LoVo (cell line): ENCODE data around the gene HOXB9.

Experiments used
- DNase-seq: peaks from one replicate; pipeline ENCODE4 v3.0.0-alpha.2; 2016; ENCODE audit warnings: low spot score

The HOXB9 gene

DNA sequence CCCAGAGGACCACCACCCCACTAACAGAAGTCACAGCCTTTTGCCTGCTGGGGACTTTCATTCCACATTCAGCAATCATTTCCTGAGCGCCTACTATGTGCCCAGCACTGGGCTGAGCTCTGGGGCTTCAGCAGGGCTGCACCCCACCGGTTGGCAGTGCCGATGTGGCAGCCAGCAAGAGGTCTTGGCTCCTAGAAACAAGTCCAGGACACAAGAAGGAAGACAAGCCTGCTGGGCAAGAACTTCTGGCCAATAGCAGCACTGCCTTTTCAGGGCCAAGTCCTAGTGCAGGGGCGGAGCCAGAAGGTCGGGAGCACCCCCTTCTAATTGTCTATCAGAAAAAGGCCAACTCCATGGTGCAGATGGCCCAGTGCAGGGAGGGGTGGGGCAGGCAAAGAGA lies 13.0 kb upstream of the HOXB9 start:
- DNase-seq: no peak

- DNase-seq: no peak
Observed at GRCh38 chr17:48637323-48638260, 11.4 kb upstream of the HOXB9 start.

GRCh38 chr17:48636177-48637018 lies 10.2 kb upstream of the HOXB9 start:
- DNase-seq: no peak

DNA sequence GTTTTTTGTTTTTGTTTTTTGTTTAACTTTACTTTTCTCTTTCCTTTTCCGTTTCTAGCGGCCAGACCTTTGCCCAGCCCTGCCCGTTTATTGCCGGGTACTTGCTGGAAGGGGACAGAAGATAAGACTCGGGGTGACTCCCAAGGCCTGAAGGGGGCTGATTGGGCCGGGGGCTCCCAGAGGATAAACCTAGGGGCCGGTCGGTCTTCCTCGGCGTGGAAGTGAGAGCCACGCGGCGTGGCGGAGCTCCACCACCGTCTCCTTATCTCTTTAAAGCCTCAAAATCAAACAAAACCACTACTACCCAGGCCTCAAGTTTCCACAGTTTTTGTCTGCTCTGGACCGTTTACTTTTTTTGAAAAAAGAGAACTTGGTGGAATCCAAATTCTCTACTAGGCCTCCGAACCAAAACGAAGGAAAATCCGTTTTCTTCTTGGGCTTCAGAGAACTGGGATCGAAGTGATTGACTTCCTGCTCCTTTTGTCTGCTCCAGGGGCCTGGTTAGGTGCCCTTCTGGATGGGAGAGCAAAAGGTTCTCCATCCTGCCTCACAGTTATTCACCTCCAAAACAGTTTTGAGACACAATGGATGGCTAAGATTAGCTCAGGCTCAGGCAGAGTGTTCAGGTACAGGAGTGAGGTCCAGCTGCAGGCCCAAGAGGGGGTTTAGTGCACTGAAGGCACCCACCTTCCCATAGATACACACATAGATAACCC lies 8.5 kb upstream of the HOXB9 start:
- no peak for DNase-seq

DNA sequence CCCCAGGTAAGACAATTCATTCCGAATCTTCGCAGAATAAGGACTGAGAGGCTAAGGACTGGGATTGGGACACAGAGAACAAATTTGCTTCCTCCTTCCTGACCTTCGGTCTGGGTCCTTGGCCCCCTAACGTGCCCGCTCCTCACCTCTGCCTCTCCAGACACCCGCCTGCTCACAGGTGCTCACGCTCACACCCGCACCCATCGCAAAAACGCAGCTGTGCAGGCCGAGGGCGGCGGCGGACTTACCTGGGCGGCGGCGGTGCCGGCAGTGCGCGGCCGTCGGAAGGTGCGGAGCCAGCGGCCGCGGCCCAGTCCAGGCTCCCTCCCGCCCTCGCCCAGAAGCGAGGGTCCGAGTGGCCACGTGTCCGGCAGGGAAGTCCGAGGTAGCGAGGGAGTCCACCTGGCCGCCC lies 7.1 kb upstream of the HOXB9 start:
- DNase-seq: no peak

DNA sequence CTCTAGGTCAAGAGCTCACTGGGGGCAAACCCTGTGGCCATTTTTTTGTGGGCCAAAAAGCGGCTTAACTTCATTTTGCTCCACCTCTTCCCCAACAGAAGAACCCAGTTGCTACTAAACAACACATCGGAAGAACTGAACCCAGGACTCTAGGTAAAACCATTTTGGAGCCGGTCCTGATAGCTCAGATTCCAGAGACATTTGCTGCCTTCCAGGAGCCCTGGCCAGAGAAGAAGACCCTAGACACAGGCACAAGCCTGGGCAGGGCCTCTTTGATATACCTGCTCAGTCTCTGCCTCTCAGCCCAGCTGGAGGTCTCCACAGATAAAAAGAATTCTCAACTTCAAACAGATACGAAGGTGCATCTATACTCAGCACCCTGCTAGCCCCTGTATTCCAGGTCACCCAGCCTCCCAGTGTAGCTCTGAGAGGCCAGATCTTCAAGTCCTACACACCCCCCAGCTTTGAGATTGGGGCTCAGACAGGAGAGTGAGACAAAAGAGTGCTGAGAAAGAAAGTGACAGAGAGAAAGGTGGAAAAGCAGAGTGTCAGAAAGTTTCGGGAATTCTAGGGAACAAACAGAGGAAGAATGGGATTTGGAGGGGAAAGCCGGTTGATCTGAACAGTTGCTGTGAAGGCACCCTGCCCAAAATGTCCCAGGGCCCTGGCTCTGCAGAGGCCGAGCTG lies 6.6 kb upstream of the HOXB9 start:
- no peak for DNase-seq

DNA sequence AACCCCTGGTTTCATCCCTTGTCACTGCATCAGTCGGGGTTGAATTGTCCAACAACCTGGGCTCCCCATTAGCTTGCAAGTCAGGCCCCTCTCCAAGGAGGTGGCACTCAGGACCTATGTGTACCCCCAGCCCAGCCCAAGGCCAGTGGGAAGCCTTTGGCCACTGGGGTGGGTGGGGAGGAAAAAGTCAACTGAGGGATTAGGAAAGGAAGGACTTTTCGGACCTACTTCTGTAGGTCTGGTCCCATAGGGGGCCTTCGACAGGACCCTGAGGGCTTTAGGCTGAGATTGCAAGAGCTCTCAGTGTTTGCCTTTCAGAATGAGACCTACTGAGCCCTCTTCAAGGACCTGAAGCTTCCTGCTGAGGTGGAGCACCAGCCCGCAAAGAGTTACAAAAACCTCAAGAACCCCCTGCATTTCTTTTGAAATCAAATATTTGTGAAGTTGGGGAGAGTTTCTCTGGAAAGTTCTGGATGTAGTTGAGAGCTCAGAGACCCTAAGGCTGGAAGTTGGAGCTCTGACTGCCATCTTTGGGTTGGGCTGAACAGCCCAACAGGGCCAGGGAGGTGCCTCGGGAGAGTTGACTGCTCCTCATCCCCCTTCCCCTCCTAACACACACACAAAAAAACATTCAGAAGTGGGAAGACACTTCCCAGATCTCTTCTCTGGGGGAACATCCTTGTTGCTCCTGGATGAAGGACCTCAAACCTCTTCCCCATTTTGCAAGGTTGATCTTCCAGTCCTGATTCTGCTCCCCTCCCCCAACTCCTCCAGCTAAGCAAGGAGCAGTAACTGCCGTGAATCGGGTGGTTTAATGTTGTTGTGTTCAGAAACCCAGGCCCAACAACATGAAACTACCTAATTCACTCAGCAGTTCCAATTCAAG lies 5.8 kb upstream of the HOXB9 start:
- no peak for DNase-seq

DNA sequence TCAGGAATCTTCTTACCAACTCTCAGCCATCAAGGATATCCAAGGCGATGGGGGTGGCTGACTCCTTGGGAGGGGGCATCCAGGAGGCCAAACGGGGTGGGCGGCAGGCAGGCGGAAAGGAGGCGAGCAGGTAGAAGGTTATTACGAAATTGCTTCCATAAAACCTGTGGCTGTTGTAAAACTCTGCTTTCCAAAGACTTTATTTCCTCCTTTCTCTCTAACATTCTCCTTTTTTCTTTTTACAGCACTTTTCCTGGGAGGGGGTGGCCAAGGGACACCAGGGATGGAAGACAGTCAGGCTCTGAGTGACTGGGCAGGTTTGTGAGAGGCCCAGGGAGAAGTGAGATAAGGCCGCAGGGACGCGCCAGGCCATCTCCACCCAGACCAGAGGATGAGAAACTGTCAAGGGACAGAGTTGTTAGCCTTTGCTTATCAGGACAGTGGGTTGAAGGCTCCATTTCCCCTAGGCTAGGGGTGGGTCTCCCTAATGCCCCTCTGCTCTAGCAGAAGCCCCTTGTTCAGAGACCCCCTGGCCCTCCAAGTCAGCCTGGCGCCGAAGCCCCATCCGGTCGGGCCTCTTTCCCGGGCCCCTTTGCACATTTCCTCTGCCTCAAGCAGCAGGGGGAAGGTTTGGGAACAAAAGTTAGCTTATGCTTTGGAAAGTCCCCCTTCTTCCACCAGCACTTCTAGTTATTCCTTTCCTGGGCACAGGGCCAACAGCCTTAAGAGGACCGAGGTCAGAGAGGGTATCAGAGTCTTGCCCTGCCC lies 5.0 kb upstream of the HOXB9 start:
- no peak for DNase-seq

- no peak for DNase-seq
Observed at GRCh38 chr17:48630009-48630924, 4.1 kb upstream of the HOXB9 start.

- DNase-seq: no peak
Observed at GRCh38 chr17:48629411-48629759, 3.2 kb upstream of the HOXB9 start.

DNA sequence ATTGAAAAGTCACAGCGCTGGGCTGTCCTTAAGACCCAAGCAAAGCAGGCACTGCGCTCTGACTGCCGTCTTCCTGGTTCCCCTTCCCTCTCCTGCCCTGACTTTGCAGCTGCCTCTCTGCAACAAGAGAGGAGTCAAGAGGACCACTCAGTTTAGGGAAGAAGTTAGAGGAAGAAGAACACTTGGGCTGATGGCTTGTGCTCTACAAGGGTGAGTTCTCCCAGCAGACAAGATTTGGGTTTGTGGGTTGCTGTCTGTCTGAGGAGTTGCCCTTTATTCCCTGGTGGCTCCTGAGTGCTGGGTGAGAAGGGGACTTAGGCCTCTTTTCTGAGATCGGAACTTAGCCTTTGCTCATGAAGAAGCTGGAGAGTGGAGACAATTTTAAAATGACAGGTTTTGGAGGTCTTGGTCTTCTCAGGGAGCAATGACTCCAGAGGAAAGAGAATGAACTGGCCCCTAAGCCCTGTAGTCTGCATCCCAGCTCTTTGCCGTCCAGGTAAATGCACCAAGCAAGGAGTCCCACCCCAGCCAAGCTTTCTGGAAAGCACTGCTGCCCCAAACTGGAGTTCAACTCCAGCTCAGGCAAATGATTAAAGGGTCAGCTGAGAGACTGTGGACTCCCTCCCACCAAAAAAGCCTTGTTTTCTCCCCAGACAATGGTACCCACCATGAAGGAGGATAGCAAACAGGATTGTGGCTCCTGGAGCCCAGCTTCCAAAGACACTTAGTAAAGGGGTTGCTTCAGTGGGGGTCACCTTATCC lies 2.7 kb upstream of the HOXB9 start:
- DNase-seq: no peak

DNA sequence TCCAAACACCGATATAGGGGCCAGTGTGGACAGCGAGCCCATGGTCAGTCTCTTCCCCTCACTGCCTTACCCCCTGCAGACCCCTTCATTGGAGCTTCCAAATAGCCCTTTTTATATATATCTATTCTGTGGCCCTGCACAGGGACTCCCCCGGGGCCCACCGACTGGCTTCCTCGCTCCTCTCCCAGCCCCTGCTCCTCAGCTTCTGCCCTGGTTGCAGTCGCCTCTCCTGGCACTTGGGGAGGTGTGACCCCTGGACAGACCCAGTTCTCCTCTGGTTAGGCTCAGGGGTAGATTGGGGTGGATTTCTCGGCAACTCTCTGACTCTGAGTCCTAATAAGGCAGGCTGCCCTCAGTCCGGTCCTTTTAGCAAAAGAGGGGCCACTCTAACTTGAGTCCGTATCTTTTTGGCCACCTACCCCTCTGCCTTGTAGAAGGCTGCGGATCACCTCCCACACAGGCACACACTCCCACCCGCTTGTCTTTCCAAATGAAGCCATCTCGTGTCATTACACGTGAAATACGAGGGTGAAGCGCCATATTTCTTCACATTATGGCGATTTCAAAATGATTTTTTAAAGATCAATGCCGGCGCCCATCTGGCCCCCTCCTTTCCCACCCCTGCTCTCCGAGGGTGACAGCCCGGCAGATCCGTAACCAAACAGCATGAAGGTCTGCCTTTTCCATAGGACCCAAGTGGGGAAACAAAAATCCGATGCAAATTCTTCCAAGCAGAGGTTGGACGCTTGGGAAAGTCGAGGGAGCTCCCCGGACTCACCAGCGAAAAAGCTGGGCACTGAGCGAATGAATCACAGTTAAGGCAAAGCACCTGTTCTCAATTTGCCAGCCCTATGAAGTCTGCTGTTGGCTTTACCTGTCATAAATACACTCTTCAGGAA lies 1.7 kb upstream of the HOXB9 start:
- DNase-seq: no peak

GRCh38 chr17:48627118-48627597 lies 1.0 kb upstream of the HOXB9 start:
- no peak for DNase-seq

DNA sequence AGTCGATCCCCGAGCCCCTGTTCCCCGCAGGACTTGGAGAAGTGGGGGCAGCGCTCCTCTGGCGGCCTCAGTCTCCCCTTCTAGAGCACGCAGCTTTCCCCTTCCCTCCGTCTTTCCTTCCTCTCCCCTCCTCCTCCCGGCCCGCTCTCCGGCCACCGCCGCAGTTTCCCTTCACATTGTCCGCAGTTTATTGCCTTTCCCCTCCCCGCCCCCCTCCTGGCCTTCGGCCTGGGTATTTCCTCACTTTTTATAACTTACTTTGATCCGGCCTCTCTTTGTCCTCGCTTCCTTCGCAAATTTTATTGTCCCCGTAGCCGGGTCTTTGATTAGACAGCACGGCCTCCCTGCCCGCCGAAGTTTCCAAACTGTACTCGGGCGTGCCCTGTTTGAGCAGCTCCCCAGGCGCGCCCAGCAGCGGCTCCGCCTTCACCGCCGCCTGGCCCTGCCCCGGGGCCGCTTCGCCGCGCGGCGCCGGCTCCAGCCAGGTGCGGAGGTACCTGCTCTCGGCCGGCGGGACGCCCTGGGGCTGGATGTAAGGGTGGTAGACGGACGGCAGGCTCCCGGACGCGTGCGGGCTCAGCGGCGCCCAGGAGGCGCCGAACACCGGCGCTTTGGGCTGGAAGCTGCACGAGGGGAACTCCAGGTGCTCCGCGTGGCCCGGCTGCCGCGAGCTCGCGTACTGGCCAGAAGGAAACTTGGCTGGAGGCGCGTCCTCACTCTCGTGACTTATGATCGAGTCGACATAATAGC lies 488 bp downstream of the HOXB9 start:
- peak; percentile 70 for DNase-seq

DNA sequence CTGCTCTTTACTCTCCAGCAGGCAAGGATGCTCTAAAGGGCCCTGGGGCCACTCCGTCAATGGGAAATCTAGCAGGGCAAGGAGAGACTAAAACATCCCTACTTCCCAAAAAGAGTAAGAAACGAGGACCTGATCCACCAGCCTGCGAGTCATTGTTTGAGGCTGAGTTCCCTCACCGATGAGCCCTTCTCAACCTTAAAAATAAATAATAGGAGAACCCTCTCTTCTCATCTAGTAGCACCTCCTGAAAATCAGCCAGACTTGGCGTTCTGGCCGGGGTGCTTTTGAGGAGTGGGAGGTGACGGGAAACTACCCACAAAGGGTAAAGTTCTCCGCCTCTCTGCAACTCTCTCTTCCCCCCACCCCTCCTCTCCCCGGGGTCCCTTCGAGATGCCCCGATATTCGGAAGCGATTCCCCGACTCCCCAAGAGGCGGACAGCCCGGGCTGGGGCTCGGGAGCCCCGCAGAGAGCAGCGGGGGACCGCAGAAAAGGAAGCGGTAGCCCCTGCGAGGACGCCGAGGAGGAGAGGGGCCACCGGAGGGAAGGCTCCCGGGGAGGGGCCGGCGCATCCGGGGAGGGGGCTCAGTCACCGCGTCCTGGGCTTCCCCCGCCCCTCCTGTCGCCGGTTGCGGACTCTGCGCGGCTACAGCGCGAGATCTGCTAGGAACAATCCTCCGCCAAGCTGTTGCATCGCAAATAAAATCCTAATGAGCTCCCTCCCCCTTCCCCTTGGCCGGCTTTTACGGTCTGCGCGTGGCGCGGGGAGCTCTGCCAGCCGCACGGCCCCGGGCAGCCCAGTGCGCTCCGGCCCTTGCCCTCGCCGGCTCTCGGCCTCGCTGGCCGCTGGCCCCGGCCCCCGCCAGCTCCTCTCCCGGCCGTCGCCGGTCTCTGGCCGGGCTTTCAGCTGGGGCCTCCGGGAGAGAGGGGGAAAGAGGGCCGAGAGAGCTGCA lies 1.3 kb downstream of the HOXB9 start:
- no peak for DNase-seq
